ENCODE measurements around the gene SPIRE1.

GRCh38 chr18:12434541-12434929, 223.4 kb downstream of the SPIRE1 start:
- TF ChIP-seq POLR2A (IDR thresholded peaks at IDR 0.05) = no peak
- no peak for TF ChIP-seq CTCF (IDR thresholded peaks at IDR 0.05)
